Measurements from ENCODE around the gene FBF1.
"Not testable (repeated sequence)": the region's sequence is repeated elsewhere in the genome, so short reads cannot be mapped to it uniquely, and the experiment has no call there.

FBF1 gene

DNA sequence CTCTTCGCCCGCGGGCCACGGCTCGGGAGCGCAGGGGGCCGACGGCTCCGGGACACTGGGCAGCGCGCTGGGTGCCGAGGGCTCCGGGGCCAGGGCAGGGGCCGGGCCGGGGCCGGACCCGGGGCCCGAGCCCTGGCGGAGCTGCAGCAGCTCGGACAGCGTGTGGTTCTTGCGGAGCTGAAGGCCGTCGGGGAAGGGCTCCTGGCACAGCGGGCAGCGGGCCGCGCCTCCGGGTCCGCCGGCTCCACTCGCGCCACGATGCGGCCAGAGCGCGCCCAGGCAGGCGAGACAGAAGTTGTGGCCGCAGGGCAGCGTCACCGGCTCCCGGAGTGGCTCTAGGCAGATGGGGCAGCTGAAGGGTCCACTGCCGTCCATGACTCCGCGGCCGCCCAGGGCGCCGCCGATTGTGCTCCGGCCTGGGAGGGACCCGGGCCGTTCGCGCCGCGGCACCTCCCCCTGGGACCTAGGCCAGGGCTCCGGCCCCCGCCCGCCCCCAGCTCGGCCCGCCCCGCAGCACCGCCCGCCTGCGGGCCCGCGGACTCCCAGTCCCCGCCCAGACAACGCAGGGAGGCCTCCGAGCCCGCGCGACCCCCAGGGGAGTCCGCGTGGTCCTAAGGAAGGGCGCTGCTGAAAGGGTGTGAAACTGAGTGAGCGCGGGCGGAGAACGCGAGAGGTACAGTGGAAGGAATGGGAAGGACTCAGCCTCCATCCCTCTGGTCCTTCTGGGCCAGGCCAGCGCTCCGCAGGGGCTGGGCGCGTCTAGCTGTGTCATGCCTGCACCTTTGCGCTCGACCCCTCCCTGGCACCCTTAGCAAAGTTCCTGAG lies 62.5 kb downstream of the FBF1 start, which contains the start of gene TRIM47:
Gene TRIM47, minus strand, starts transcription at position 408 of the 825 bp plus-strand sequence. Its CDS starts 33 bp downstream, at position 375.
- H3K27me3 Mint-ChIP-seq, result no peaks in the 10 kb centered on the region
- H3K9me3 Mint-ChIP-seq, result no peaks in the 10 kb centered on the region
- H3K27ac Mint-ChIP-seq, result peak within 1 kb of the TSS; percentile 71
- no peaks in the 10 kb centered on the region for H3K36me3 Mint-ChIP-seq
- H3K4me1 Mint-ChIP-seq, result peaks cover 34% of the 10 kb centered on the region
- peak; percentile 4 for ATAC-seq
- H3K4me3 Mint-ChIP-seq, result peak within 1 kb of the TSS; percentile 74

DNA sequence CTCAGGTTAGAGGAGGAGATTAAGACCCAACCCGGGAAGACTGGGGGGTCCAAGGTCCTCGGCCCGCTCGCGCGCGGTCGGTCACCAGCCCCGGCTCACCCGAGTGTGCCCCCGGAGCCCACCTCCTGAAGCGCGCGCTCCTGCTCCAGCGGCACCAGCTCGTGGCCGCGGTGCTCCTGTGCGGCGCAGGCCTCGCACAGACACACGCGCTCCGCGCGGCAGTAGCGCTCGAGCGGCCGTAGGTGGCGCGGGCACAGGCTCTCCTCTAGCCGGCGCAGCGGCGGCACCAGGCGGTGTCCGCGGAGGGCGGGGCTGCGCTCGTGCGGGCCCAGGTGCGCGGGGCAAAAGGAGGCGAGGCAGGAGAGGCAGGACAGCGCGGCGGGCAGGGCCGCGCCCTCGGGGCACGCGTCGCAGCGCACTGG lies 63.1 kb downstream of the FBF1 start:
- Mint-ChIP-seq H3K9me3 (no peaks in the 10 kb centered on the region), H3K4me3 (peak overlapping the region; percentile 74), H3K36me3 (no peaks in the 10 kb centered on the region), H3K4me1 (peaks cover 34% of the 10 kb centered on the region), H3K27ac (peak overlapping the region; percentile 71), H3K27me3 (no peaks in the 10 kb centered on the region)
- ATAC-seq, result peak; percentile 86

DNA sequence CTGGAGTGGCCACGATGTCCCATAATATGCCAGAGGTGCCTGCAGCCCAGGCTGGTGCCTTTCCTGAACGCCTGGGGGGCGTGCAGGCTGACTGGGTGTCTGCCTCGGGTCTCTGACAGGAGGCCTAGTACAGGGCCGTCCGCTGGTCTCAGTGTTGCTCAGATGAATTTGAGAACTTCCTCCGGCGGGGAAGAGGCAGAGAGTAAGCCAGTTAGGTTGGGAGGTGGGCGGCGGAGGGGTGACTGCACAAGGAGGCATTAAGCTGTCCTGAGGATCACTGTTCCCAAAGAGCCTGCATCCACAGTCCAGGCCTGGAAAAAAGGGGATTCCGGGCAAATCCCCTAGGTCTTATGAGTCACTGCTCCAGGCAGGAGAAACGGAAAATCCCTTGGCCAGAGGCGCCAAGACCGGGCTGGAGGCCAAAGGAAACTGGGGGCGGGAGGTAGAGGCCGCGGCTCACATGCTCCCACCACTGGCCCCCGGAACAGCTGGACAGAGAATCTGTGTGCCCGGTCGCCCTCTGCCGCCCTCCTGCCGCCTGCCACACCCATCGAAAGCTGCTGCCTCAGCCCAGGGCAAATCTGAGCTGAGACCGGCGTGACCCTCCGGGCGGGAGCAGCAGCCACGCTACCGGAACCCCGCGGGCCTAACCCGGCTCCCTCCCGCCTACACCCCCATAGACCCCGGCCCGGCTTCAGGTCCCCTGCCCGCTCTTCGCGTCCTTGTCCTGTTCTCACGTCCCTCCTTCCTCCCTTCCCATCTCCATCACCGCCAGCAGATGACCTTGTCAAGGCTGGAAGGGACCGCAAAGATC lies 63.7 kb downstream of the FBF1 start:
- Mint-ChIP-seq H3K4me1 (peaks cover 34% of the 10 kb centered on the region), H3K36me3 (no peaks in the 10 kb centered on the region), H3K4me3 (peak overlapping the region; percentile 74), H3K27me3 (no peaks in the 10 kb centered on the region), H3K27ac (peak overlapping the region; percentile 71), H3K9me3 (no peaks in the 10 kb centered on the region)
- peak; percentile 38 for ATAC-seq

DNA sequence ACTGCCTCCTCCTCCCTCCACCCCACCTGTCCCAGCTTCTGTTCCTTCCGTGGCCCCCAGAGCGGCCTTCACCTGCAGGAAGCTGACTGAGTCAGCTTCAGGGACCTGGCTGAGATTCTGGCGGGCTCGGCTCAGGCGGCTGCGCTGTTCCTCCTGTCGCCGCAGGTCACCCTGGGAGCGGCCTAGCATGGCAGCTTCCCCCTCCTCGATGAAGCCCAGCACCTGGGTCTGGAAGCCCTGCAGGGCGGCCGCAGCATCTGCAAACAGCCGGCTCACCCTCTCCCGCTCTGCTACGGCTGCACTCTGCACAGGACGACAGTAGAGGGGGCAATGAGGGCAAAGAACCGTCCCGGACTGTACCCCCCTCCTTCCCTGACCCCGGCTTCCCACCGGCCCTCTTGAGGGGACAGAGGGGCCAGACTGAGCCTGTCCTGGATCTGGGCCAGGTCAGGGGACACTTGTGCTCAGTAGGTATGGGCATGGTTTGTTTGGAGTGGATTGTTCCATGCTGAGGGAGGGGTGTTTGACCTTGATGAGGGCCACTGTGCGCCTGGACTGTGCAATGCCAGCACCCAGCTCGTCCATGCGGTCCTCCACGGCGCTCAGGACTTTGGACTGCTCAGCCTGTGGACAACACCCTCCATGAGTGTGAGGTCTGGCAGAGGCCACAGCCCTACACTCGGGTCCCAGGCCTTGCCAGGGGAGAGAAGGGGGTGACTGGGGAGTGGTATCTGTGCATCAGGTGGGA lies 64.5 kb downstream of the FBF1 start:
- Mint-ChIP-seq H3K36me3 (no peaks in the 10 kb centered on the region), H3K27ac (peak overlapping the region; percentile 71), H3K9me3 (no peaks in the 10 kb centered on the region), H3K4me1 (peaks cover 34% of the 10 kb centered on the region), H3K27me3 (no peaks in the 10 kb centered on the region), H3K4me3 (peak overlapping the region; percentile 74)
- ATAC-seq, result peak; percentile 70

DNA sequence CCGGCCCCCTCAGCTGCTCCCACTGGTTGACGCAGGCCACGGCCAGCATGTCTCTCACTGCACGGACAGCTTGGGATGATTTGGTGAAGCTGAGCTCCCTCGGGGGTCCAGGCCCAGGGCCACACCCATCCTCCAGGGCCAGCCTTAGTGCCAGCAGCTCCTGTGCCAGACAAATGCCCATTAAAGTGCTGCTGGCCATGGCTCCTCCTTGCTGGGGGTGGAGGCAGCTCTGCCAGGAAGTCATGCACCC lies 65.0 kb downstream of the FBF1 start:
- peak overlapping the region; percentile 74 for H3K4me3 Mint-ChIP-seq
- H3K27me3 Mint-ChIP-seq, result no peaks in the 10 kb centered on the region
- ATAC-seq, result no peak
- H3K36me3 Mint-ChIP-seq, result no peaks in the 10 kb centered on the region
- peak overlapping the region; percentile 71 for H3K27ac Mint-ChIP-seq
- no peaks in the 10 kb centered on the region for H3K9me3 Mint-ChIP-seq
- H3K4me1 Mint-ChIP-seq, result peaks cover 34% of the 10 kb centered on the region

DNA sequence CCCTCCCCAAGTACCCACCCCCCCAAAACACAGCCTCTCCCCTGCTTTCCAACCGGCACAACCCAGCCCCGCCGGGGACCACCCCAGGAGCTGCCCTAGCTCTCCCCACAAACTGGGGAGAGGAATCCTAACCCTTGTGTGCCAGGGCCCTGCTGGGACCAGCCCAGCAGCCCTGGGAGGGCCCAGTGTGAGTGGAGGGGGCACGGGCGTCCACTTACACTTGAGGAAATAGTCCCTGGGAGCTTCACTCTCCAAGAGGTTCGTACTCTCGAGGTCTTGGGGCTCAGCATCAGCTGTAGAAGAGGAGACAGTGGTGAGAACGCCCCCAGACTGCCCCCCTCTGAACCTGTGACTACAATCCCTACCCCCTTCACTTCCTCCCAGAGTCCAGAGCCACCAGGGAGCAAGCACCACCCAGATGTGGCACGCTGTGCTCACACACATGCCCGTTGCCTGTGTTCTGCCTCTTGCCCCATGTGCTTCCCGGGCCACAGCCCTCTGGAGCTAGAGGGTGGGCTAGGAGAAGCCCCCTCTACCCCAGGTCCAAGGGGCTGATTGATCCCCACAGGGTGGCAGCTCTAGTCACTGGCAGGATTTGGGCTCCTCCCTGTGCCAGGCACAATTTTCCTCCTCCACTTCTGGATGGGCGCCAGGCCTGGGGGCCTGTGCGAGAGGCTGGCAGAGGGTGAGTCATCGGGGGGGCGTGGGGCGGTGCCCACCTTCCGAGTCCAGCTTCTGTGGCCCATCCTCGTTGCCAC lies 65.5 kb downstream of the FBF1 start:
- Mint-ChIP-seq H3K9me3 (no peaks in the 10 kb centered on the region), H3K4me3 (peak overlapping the region; percentile 74), H3K4me1 (peaks cover 34% of the 10 kb centered on the region), H3K27ac (peak overlapping the region; percentile 71), H3K36me3 (no peaks in the 10 kb centered on the region), H3K27me3 (no peaks in the 10 kb centered on the region)
- no peak for ATAC-seq

DNA sequence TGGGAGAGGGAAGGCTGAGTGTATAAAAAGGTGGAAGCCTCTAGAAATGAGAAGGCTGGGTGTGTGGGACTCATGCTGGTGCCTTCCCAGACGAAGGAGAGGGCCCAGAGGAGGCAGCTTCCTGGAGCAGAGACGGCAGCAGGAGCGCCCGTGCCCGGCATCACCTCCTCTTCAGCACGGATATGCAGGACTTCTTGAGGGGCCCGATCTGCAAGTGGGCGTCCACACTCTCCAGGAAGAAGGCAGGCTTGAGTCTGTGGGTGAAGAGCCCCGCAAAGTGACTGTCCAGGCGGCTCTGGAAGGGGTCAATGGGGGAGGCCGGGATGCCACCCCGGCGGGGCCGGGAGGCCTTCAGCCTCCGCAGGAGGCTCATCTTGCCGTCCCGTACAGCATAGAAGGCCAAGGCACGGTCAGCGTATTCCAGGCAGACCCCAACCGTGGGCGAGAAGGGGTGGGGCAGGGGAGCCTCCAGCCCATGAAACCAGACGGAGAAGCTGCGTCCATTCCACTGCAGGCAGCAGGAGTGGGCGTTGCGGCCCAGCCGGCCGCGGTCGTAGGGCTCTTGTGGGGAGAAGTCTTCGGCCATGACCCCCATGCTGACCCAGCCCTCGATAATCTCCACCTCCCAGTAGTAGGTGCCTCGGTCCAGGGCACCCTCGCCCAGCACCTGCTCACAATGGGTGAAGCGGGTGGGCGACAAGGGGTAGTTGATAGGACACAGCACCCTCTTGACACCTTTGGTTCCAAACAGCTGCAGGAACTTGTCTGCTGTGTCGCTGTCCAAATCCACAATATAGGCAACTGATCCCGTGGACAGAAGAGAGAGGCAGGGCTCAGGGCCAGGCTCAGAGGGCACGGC lies 66.3 kb downstream of the FBF1 start:
- no peak overlapping the region for H3K4me3 Mint-ChIP-seq
- H3K36me3 Mint-ChIP-seq, result no peaks in the 10 kb centered on the region
- ATAC-seq, result no peak
- no peaks in the 10 kb centered on the region for H3K9me3 Mint-ChIP-seq
- H3K27me3 Mint-ChIP-seq, result no peaks in the 10 kb centered on the region
- no peak overlapping the region for H3K27ac Mint-ChIP-seq
- peaks cover 34% of the 10 kb centered on the region for H3K4me1 Mint-ChIP-seq

DNA sequence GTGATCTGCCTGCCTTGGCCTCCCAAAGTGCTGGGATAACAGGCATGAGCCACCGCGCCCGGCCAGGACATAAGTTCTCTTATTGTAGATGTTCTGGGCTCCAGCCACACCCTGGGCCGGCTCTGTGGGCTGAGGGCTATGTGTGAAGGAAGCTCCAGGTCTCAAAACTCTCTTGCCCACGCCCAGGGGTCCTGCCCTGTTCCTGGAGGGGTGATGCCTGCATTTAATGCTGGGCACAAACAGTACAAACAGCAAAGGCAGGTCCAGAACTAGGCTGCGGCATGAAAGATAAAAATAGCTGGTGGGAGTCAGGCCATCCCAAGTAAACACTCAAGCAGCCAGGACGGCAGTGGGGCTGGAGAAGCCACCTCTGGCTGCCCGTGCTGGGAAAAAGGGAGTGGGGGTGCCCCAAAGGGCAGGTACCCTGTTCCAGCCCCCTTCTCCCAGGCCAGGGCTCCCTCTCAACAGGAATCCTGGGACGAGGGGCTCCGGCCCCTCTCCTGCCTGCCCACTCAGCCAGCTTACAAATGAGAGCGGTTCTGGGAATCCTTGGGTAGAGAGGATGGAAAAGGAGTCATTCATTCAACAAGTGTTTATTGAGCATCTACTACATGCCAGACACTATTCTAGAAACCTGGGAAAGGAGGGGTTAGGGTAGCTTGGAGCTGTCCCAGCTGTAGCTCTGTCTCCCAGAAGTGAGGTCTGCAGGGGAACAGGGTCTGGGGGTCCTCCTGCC lies 67.1 kb downstream of the FBF1 start:
- H3K4me1 Mint-ChIP-seq, result peaks cover 28% of the 10 kb centered on the region
- peak overlapping the region; percentile 48 for H3K27ac Mint-ChIP-seq
- no peaks in the 10 kb centered on the region for H3K9me3 Mint-ChIP-seq

DNA sequence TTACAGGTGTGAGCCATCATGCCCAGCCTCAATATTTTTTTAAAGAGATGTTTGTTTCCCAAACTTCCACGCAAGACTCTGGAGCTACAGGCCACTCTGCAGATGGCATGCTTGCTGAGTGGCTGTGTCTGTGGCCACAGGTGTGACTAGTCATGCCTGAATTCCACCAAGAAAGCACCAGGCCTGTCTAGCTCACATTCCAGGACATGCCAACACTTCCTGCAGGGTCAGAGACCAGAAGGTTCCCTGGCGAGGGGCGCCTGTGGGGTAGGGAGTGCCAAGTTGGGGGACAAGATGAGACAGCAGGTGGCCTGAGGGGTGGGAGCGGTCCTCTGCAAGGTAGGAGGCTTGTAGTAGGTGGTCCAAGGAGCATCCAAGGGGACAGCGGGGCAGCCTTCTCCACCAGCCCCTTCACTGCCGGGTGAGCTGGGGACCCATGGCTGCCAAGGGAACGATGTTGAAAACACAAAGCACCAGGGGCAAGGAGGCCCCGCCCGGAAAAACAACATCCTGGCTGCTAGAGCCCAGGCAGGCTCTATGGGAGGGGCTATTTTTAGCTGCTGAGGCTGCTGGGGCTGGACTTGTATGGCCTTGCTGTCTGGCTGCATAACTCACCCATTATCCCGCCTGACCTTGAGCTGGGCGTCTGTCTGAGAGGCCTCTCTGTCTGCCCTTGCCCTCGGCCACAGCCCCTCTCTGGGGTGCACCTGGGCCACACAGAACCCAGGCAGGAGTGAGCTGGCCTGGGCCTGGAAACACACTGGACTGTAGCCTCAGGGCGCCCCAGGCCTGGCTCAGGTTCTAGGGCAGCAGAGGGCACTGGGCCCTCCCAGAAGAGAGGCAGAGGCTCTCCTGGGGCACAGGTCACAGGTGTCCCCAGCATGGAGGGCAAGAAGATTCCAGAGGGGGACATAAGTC lies 68.1 kb downstream of the FBF1 start:
- H3K4me3 Mint-ChIP-seq, result no peak overlapping the region
- no peaks in the 10 kb centered on the region for H3K36me3 Mint-ChIP-seq
- H3K9me3 Mint-ChIP-seq, result no peaks in the 10 kb centered on the region
- H3K27me3 Mint-ChIP-seq, result no peaks in the 10 kb centered on the region
- ATAC-seq, result no peak
- peaks cover 22% of the 10 kb centered on the region for H3K4me1 Mint-ChIP-seq
- H3K27ac Mint-ChIP-seq, result no peak overlapping the region

More for the DNA sequence above, 67.1 kb downstream of the FBF1 start:
- Mint-ChIP-seq H3K27me3 (no peaks in the 10 kb centered on the region), H3K4me3 (no peak overlapping the region), H3K36me3 (no peaks in the 10 kb centered on the region)
- no peak for ATAC-seq

DNA sequence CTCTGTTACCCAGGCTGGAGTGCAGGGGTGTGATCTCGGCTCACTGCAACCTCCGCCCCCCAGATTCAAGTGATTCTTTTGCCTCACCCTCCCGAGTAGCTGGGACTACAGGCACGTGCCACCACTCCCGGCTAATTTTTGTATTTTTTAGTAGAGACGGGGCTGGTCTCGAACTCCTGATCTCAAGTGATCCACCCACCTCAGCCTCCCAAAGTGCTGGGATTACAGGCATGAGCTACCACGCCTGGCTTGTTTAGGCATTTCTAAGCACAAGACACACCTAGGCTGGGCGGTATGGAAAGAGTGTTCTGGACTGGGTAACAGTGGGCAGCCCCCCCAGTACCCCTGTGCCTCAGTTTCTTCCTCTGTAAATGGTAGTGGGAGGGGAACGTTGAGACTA lies 70.6 kb downstream of the FBF1 start:
- H3K9me3 Mint-ChIP-seq, H3K27me3 Mint-ChIP-seq, ATAC-seq, H3K27ac Mint-ChIP-seq, H3K36me3 Mint-ChIP-seq, H3K4me1 Mint-ChIP-seq, H3K4me3 Mint-ChIP-seq: not testable (repeated sequence)

DNA sequence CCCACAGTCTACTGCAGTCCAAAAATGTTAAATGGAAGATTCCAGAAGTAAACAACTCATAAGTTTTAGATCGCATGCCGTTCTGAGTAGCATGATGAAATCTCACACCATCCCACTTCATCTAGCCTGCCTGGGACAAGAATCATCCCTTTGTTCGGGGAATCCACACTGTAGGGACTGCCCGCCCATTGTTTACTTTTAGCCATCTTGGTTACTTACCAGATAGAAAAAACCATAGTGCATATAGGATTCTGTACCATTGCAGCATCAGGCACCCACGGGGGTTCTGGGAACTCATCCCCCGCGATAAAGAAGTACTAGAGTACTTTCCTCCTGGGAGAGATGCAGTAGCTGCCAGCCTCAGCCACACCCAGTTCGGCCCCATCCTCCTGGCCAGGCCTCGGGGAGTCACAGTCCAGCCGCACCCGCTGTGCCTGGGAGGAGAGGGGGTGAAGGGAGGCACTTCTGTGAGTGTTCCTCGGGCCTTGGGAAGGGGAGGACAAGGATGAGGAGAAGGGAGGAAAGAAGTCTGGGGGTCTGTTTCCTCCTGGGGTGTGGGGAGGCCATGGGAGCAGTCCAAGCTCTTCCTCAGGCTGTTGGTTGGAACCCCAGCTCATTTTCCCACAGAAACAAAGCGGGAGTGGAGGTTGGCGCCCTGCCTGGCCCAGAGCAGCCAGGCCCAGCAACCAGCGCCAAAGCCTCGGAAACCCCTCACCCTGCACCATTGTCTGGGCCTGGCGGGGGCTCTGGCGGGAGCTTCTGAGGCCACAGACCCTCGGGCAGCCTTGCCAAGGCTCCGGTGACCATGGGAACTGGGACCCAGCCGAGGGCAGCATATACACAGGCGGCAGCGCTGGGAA lies 71.3 kb downstream of the FBF1 start:
- Mint-ChIP-seq H3K4me1 (peaks cover 9% of the 10 kb centered on the region), H3K4me3 (no peak overlapping the region), H3K36me3 (no peaks in the 10 kb centered on the region), H3K27ac (no peak overlapping the region), H3K9me3 (no peaks in the 10 kb centered on the region), H3K27me3 (no peaks in the 10 kb centered on the region)
- ATAC-seq, result no peak

DNA sequence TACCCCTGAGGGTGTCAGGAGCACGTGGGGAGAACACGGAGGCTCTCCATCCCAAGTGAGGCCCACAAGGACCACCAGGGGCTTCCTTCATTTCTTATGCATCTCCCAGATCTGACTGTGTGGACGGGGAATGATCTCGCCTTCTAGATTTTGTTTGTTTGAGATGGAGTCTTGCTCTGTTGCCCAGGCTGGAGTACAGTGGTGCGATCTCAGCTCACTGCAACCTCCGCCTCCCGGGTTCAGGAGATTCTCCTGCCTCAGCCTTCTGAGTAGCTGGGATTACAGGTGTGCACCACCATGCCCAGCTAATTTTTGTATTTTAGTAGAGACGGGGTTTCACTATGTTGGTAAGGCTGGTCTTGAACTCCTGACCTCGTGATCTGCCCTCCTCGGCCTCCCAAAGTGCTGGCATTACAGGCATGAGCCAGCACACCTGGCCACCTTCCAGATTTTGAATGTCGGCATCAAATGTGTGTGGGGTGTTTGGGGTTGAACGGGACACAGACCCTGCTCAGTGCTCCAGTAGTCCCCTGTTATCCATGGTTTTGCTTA lies 72.0 kb downstream of the FBF1 start:
- not testable (repeated sequence) for H3K4me3 Mint-ChIP-seq, H3K36me3 Mint-ChIP-seq, H3K27ac Mint-ChIP-seq, H3K27me3 Mint-ChIP-seq, ATAC-seq, H3K9me3 Mint-ChIP-seq
- peaks cover 16% of the 10 kb centered on the region for H3K4me1 Mint-ChIP-seq

Measured in stimulated activated memory B cell treated with anti-CD40 and anti-IgM and Interleukin-4, amounts not matched to agents 10 μg/mL and 1 μg/mL and 100 μg/mL, for 72 hours (primary cell).